NCI-H1436 (cell line): ENCODE measurements around the gene SLC1A2.

Experiments used
- DNase-seq: peaks from one replicate; lab custom pipeline; 2025; lab: John Stamatoyannopoulos, UW

The SLC1A2 gene

DNA sequence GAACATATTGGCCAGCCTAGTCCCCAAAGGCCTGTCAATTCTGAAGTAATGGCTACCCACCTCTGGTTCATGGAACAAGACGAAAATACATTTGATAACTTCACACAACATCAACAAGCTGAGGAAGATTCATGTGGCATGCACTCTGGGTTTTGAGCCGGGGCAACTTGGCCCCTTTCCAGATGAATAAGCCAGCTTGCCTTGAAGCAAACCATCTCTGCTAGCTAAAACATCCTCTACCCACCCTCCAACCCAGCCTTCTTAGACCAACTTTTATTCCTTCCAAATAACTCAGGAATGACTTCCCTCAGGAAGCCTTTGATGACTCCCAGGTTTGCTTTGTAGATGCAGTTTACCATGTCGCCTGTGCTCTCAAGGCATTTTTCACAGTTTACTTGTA, 94.4 kb downstream of the SLC1A2 start:
- no peak for DNase-seq

GRCh38 chr11:35324183-35324886, 95.0 kb downstream of the SLC1A2 start:
- no peak for DNase-seq

DNA sequence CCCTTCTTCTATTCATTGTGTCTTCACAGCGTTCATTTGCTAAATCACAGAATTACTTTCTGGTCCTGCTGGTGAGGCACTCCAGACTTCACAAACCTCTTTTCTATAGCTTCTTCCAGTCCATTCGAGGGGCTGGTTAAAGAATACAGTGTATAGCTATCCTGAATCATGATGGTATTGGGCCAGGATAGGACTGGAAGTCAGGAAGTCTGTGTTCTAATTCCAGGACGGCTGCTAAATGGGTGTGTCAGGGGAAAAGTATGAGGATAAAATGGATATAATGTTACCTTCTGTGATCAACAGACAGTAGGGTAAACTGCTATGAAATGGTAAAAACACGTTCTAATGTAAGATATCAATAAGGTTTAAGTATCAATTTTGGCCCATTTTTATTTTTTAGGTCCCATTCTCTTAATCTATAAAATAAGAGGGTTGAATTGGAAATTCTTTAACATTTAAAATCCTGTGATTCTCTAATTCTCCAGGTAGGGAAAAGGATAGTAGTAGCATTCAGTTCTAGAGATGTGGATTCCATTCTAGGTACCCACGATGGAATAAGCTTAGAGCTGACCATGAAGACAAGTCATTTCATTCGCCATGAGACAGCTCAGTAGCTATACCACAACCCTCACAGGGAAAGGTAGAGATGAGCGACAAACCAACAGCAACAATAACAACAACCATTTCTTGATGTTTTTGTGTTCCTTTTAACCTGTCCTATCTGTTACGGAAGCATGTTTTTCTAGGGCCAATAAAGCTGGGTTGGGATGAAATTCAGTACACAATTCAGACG, 96.1 kb downstream of the SLC1A2 start:
- DNase-seq, result no peak

- no peak for DNase-seq
Observed at GRCh38 chr11:35322318-35322979, 96.9 kb downstream of the SLC1A2 start.

GRCh38 chr11:35321532-35322317, 97.6 kb downstream of the SLC1A2 start:
- no peak for DNase-seq

DNA sequence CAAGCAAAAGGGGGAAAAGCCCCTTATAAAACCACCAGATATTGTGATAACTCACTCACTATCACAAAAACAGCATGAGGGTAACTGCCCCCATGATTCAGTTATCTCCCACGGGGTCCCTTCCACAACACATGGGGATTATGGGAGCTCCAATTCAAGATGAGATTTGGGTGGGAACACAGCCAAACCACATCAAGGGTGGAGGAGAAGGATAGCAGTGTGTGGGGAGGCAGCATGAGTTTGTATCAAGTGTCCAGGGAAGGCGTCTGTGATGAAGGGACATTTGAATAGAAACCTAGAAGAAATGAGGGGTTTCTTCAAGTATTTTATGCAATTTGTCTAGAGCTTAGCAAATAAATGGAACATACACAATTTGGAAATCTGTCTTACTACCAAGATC, 98.2 kb downstream of the SLC1A2 start:
- DNase-seq, result no peak

DNA sequence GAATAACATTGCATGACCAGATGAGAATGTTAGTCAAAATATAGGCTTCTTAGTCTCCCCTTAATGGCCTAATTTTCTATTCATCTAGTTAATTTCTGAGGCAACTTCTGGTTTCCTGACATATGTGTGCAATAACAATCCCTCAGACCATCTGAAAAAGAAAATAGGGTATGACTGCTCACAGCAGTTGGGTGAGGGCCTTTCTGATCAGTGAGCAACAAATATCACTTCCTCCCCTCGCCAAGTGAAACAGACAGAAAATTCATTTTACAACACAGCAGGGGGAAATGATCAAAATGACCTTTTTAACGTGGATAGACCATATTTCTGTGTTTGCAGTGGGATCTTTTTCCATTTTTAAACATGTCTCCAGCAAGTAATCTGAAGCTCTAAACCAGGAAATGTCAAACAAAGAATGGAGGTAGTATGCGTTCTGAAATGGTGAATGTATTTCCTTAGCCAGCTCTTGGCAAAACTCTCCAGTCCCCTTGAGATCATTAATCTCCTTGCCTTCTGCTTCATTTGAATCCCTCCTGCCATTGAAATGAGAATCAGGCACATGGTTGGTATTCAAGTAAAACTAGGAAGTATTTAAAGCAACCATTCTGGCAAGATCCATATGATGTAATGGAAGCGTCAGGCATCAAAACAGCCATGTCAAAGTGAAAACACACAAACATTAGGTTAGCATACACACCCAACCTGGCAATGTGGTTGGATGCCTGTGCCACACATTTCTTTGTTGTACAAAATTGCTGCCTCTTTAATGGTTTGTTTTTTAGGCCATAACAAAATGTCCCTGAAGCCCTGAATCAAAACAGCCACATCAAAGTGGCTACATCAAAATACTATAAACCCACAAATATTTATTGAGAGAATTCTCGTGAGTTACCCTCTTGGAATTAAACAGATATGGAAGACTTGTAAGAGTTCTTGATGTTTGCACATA, 100.1 kb downstream of the SLC1A2 start:
- no peak for DNase-seq

DNA sequence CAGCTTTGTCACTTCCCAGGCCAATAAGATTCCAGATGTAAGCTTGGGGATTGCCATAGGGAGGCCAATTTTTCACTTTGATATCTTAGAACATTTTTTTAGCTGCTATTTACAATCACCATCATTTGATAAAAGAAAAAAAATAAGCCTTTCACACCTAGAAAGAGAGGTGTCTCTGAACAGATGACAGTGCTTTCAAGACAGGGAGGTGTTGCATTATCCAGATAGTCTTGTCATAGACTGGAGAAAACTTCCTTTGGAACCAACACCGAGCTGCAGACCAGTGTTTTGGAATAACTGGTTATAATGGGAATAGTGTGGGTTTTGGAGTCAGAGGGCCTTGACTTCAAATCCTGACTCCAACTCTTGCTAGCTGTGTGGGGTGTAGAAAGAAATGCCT, 101.0 kb downstream of the SLC1A2 start:
- no peak for DNase-seq

GRCh38 chr11:35317253-35317652, 102.1 kb downstream of the SLC1A2 start:
- DNase-seq, result no peak

- no peak for DNase-seq
Observed at GRCh38 chr11:35316161-35316560, 103.2 kb downstream of the SLC1A2 start.

GRCh38 chr11:35313760-35314153, 105.6 kb downstream of the SLC1A2 start:
- DNase-seq, result no peak

DNA sequence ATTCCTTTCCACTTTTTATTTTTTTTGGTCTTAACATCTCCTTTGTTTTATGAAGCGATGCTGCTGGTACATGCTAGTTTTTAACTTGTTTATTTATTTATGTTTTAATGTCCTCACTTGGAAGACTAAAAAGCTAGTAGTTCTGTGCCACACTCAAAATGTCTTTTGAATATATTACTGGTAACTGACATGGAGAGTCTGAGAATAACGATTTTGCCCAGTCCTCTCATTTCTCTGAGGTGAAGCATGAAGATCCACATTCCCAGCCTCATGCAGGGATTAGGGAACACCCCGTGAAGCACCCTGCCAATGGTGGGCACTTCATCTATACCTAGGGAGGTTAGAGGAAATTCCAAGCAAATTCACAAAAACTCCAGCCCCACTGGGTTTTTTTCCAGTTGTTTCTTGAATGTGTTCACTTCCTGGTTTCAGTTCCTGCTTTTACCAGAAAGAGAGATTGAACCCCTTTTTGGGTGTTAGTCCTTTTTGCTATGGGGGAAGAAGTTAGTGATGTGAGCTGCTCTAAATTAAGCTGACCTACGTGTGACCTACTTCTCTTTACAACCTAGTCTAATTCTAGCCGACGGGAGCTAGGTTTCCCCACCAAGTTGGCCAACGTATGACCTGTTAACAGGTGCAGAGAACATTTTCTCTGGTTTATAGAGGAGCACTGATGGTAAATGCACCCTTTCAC, 106.1 kb downstream of the SLC1A2 start:
- no peak for DNase-seq

GRCh38 chr11:35311331-35311730, 108.0 kb downstream of the SLC1A2 start:
- DNase-seq, result no peak

DNA sequence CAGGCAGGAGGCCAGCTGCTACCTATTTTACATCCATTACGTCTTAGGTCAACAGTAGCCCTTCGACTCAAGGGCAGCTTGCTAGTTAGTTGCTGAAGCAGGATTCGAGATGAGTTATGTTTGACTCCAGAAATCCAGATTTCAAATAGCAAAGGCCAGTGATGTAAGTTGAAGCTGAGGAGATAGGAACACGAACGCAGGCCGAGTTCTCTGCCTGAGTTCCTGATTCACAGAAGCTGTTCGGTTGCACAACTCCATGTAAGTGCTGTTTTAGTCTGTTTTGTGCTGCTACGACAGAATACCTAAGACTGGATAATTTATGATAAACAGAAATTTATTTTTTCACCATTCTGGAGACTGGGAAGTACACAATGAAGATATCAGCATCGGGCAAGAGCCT, 111.2 kb downstream of the SLC1A2 start:
- DNase-seq, result no peak

- DNase-seq, result no peak
Observed at GRCh38 chr11:35307221-35307621, 112.1 kb downstream of the SLC1A2 start.

- DNase-seq, result no peak
Observed at GRCh38 chr11:35305670-35306382, 113.5 kb downstream of the SLC1A2 start.

GRCh38 chr11:35304900-35305460, 114.4 kb downstream of the SLC1A2 start:
- DNase-seq, result no peak

DNA sequence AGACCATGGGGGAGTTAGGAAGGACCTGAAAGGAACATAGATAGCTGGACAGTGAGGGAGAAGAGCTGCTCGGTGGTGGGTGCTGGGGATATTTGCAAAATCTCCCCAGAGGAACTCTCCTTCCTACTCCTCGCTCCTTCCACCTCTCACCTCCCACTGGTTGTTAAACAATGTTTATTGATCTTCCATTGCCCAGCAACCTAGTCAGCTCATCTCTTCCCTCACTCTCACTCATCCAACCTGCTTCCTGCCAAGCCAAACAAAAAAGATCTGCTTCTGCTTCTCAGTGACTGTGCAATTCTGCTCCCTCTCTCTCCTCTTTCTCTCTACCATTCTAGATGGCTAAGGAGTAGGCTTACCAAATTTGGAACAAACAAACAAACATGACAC, 115.0 kb downstream of the SLC1A2 start:
- DNase-seq, result no peak

DNA sequence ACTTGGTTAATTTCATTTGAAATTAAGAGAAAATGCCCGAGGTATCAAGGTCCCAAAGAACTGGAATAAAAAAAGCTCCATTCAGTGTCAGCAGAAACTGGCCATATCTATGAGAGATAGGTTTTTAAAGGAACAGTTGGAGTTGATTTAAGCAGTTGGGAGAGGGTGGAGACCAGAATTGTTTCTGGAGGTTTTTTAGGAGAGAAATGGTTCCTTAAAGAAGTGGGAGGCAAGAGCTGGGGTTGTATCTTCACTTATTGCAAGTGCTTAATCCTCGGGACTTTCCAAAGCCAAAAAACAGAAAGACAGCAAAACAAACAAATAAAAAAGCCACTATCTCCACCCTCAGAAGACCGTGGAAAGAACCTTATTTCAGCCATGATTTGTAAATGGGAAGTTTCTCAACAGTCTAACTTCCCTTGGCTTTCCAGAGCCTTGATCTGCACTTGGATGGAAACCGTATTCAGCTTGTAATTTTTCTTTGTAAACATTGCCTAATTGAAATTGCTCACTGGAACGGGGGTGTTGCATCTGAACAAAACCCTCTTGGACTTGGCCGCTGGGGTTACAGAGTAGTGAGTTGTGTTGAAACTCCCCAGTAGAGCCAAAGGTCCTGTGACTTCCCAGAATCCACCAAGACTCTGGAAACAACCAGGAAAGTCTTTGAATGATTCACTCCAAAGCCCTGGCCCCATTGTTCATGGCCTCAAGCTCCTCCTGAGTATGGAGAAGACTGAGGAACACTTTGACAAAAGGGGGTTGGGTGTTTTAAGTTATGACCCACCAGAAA, 115.6 kb downstream of the SLC1A2 start:
- no peak for DNase-seq
